Endodermal cell (in vitro differentiated cells): ENCODE results near the gene CEACAM19. TPM values are rescaled to one million over a fixed set of nuclear protein-coding genes. Genes with fewer than 3 reads are reported as not detected.
"Not testable (repeated sequence)": the region's sequence is repeated elsewhere in the genome, so short reads cannot be mapped to it uniquely, and the experiment has no call there.

Source experiments
- DNase-seq: peaks from one replicate; pipeline ENCODE4 v3.0.0-alpha.2; 2017
- H3K27ac ChIP-seq: 2 replicates; pipeline ENCODE4 v1.5.1; 2013; ENCODE audit warnings: mild to moderate bottlenecking, low read depth, low read length, moderate library complexity
- H3K27me3 ChIP-seq: 2 replicates; pipeline ENCODE4 v1.6.1; 2013; ENCODE audit warnings: mild to moderate bottlenecking, low read length, moderate library complexity; ENCODE audit not compliant: insufficient read depth, control insufficient read depth, poor library complexity, severe bottlenecking
- H3K36me3 ChIP-seq: 2 replicates; pipeline ENCODE4 v1.7.0; 2013; ENCODE audit warnings: mild to moderate bottlenecking, low read length, moderate library complexity; ENCODE audit not compliant: control insufficient read depth, insufficient read depth
- H3K4me1 ChIP-seq: one replicate; pipeline ENCODE4 v1.7.0; 2013; ENCODE audit warnings: low read length; ENCODE audit not compliant: control insufficient read depth, insufficient read depth
- H3K4me3 ChIP-seq: 2 replicates; pipeline ENCODE4 v1.5.1; 2013; ENCODE audit warnings: mild to moderate bottlenecking, low read length, moderate library complexity
- H3K9ac ChIP-seq: 2 replicates; pipeline ENCODE4 v1.6.1; 2013; ENCODE audit warnings: mild to moderate bottlenecking, low read length, moderate library complexity; ENCODE audit not compliant: poor library complexity, severe bottlenecking; ENCODE audit errors: extremely low read depth
- H3K9me3 ChIP-seq: 2 replicates; pipeline ENCODE4 v1.6.1; 2013; ENCODE audit warnings: mild to moderate bottlenecking, low read length, moderate library complexity; ENCODE audit not compliant: control insufficient read depth
- H3K27ac Mint-ChIP-seq: 2 replicates; pipeline ENCODE4 v1.8.0; 2020; ENCODE audit warnings: mixed read lengths
- H3K27me3 Mint-ChIP-seq: 2 replicates; pipeline ENCODE4 v1.8.0; 2021; ENCODE audit warnings: mild to moderate bottlenecking, mixed read lengths; ENCODE audit not compliant: insufficient read depth
- H3K36me3 Mint-ChIP-seq: 2 replicates; pipeline ENCODE4 v1.8.0; 2020; ENCODE audit warnings: low read depth, mixed read lengths
- H3K4me1 Mint-ChIP-seq: 2 replicates; pipeline ENCODE4 v1.8.0; 2020; ENCODE audit warnings: mixed read lengths
- H3K4me3 Mint-ChIP-seq: 2 replicates; pipeline ENCODE4 v1.8.0; 2020; ENCODE audit warnings: mild to moderate bottlenecking, moderate library complexity, mixed read lengths
- H3K9me3 Mint-ChIP-seq: 2 replicates; pipeline ENCODE4 v1.8.0; 2020; ENCODE audit warnings: mild to moderate bottlenecking, mixed read lengths
- WGBS, 2 experiments: methylation state at CpG; one replicate each; pipeline versions ENCODE4 v1.1.5 to v1.1.7; 2013; ENCODE audit warnings: missing lambda C conversion rate in 2 of 2, mixed read lengths in 1 of 2; ENCODE audit not compliant: insufficient coverage in 1 of 2, insufficient read length in 1 of 2; 5-methylcytosine and 5-hydroxymethylcytosine counted together
- total RNA-seq, 2 donors: library from RNA; stranded (reverse); fragmentation: NEBNext Ultra II Directional in 1 of 2; extraction: Animal tissue kit (Norgen Biotek cat#: 25700) in 1 of 2; gene quantifications; 2 replicates in 1 of 2; 3 replicates in 1 of 2; pipeline ENCODE4 v1.2.1, GENCODE V29; 2021
- TF ChIP-seq, protein P1 (sequence below): fragments of 200-600 bp; sonication (generic); conservative IDR thresholded peaks from 2 replicates; pipeline ENCODE4 v1.5.0; 2021; ENCODE audit warnings: antibody characterized with exemption, mild to moderate bottlenecking

Gene CEACAM19
- total RNA-seq, 2 donors from 2014 or later = 2.2 to 2.8 TPM

GRCh38 chr19:44720945-44721344 is 49.7 kb downstream of the CEACAM19 start:
- no peak overlapping the region for H3K4me3 Mint-ChIP-seq
- 89 to 95% methylated on average over 5 to 6 of the region's 6 CpGs for WGBS, 2 experiments
- no peaks in the 10 kb centered on the region for H3K36me3 Mint-ChIP-seq
- H3K27ac Mint-ChIP-seq = no peak overlapping the region
- DNase-seq = no peak
- Histone ChIP-seq H3K27ac (no peak overlapping the region), H3K4me1 (peaks cover 5% of the 10 kb centered on the region), H3K9me3 (peaks cover 1% of the 10 kb centered on the region), H3K4me3 (no peak overlapping the region), H3K9ac (no peak overlapping the region), H3K27me3 (no peaks in the 10 kb centered on the region), H3K36me3 (no peaks in the 10 kb centered on the region)
- peaks cover 6% of the 10 kb centered on the region for H3K4me1 Mint-ChIP-seq
- peaks cover 5% of the 10 kb centered on the region for H3K27me3 Mint-ChIP-seq
- TF ChIP-seq, protein P1, sequence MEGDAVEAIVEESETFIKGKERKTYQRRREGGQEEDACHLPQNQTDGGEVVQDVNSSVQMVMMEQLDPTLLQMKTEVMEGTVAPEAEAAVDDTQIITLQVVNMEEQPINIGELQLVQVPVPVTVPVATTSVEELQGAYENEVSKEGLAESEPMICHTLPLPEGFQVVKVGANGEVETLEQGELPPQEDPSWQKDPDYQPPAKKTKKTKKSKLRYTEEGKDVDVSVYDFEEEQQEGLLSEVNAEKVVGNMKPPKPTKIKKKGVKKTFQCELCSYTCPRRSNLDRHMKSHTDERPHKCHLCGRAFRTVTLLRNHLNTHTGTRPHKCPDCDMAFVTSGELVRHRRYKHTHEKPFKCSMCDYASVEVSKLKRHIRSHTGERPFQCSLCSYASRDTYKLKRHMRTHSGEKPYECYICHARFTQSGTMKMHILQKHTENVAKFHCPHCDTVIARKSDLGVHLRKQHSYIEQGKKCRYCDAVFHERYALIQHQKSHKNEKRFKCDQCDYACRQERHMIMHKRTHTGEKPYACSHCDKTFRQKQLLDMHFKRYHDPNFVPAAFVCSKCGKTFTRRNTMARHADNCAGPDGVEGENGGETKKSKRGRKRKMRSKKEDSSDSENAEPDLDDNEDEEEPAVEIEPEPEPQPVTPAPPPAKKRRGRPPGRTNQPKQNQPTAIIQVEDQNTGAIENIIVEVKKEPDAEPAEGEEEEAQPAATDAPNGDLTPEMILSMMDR = no peak
- H3K9me3 Mint-ChIP-seq = no peaks in the 10 kb centered on the region

GRCh38 chr19:44721369-44721768 is 50.1 kb downstream of the CEACAM19 start:
- not testable (repeated sequence) for H3K27me3 ChIP-seq, H3K4me1 Mint-ChIP-seq

GRCh38 chr19:44722131-44723121 is 51.1 kb downstream of the CEACAM19 start:
- no peak overlapping the region for H3K9ac ChIP-seq
- TF ChIP-seq, protein P1 = no peak
- Mint-ChIP-seq H3K9me3 (no peaks in the 10 kb centered on the region), H3K36me3 (no peaks in the 10 kb centered on the region), H3K27ac (no peak overlapping the region), H3K4me1 (peaks cover 6% of the 10 kb centered on the region), H3K27me3 (peaks cover 5% of the 10 kb centered on the region), H3K4me3 (no peak overlapping the region)
- no peaks in the 10 kb centered on the region for H3K36me3 ChIP-seq
- WGBS, 2 experiments = 84 to 91% methylated on average over 11 to 21 of the region's 21 CpGs
- no peak overlapping the region for H3K27ac ChIP-seq
- no peak for DNase-seq
- no peak overlapping the region for H3K4me3 ChIP-seq
- no peaks in the 10 kb centered on the region for H3K9me3 ChIP-seq
- no peaks in the 10 kb centered on the region for H3K27me3 ChIP-seq
- peaks cover 5% of the 10 kb centered on the region for H3K4me1 ChIP-seq

More at GRCh38 chr19:44721369-44721768, 50.1 kb downstream of the CEACAM19 start:
- H3K4me1 ChIP-seq, H3K27ac Mint-ChIP-seq, H3K9ac ChIP-seq, DNase-seq, H3K4me3 Mint-ChIP-seq, H3K27me3 Mint-ChIP-seq, H3K27ac ChIP-seq, H3K36me3 Mint-ChIP-seq, H3K9me3 ChIP-seq, H3K4me3 ChIP-seq, H3K36me3 ChIP-seq, H3K9me3 Mint-ChIP-seq: not testable (repeated sequence)
- WGBS, 2 experiments = 89% methylated on average over 5 of the region's 5 CpGs; no CpG with 5 or more reads in 1 of the 2 experiments
